SK-N-SH treated with all-trans-retinoic acid at 6 μM for 48 hours (cell line): ENCODE measurements around the gene CRISPLD2.

Experiments used
- ATAC-seq: fragments of 200-7000 bp; cut with Tn5 transposase; 3 replicates; pipeline ENCODE4 v1.9.1; 2020; ENCODE audit warnings: mild to moderate bottlenecking, moderate library complexity
- ARNTL ChIP-seq: fragments of 450-650 bp; formaldehyde crosslinking; IDR thresholded peaks from 2 replicates; pipeline ENCODE4 v1.5.0; 2020; ENCODE audit warnings: low read depth, mild to moderate bottlenecking, moderate library complexity, borderline replicate concordance
- BACH2 ChIP-seq: fragments of 250-450 bp; sonication (Bioruptor Pico); IDR thresholded peaks from 2 replicates; pipeline ENCODE4 v1.9.0; 2021; ENCODE audit warnings: mild to moderate bottlenecking, borderline replicate concordance
- CSDC2 ChIP-seq: fragments of 250-450 bp; sonication (Bioruptor Pico); IDR thresholded peaks from 2 replicates; pipeline ENCODE4 v1.5.0; 2020; ENCODE audit warnings: mild to moderate bottlenecking, moderate library complexity
- GLIS3 ChIP-seq: fragments of 250-450 bp; sonication (Bioruptor Pico); IDR thresholded peaks from 2 replicates; pipeline ENCODE4 v1.5.0; 2020; ENCODE audit warnings: mild to moderate bottlenecking, moderate library complexity
- ISL1 ChIP-seq: fragments of 250-450 bp; sonication (Bioruptor Pico); IDR thresholded peaks from 2 replicates; pipeline ENCODE4 v2.1.2; 2022; ENCODE audit warnings: mild to moderate bottlenecking, moderate library complexity
- OSR1 ChIP-seq: fragments of 250-450 bp; sonication (Bioruptor Pico); IDR thresholded peaks from 2 replicates; pipeline ENCODE4 v1.8.0; 2022; ENCODE audit warnings: moderate library complexity, mild to moderate bottlenecking, inconsistent platforms
- PPARA ChIP-seq: fragments of 250-450 bp; sonication (Bioruptor Pico); IDR thresholded peaks from 2 replicates; pipeline ENCODE4 v1.5.0; 2020; ENCODE audit warnings: mild to moderate bottlenecking, borderline replicate concordance
- RARB ChIP-seq: fragments of 250-450 bp; sonication (Bioruptor Pico); IDR thresholded peaks from 2 replicates; pipeline ENCODE4 v1.8.0; 2021; ENCODE audit warnings: mild to moderate bottlenecking, moderate library complexity
- SNAI2 ChIP-seq: fragments of 250-450 bp; sonication (Bioruptor Pico); IDR thresholded peaks from 2 replicates; pipeline ENCODE4 v1.5.0; 2020; ENCODE audit warnings: mild to moderate bottlenecking, moderate library complexity
- TCF4 ChIP-seq: fragments of 250-450 bp; sonication (Bioruptor Pico); IDR thresholded peaks from 2 replicates; pipeline ENCODE4 v1.8.0; 2021; ENCODE audit warnings: mild to moderate bottlenecking, moderate library complexity, borderline replicate concordance
- TOX ChIP-seq: fragments of 250-450 bp; sonication (Bioruptor Pico); IDR thresholded peaks from 2 replicates; pipeline ENCODE4 v1.8.0; 2021; ENCODE audit warnings: mild to moderate bottlenecking, moderate library complexity, borderline replicate concordance
- ZC3H10 ChIP-seq: fragments of 250-450 bp; sonication (Bioruptor Pico); IDR thresholded peaks from 2 replicates; pipeline ENCODE4 v1.5.1; 2021; ENCODE audit warnings: mild to moderate bottlenecking, moderate library complexity
- ZFP3 ChIP-seq: fragments of 250-450 bp; sonication (Bioruptor Pico); IDR thresholded peaks from 2 replicates; pipeline ENCODE4 v1.5.0; 2020; ENCODE audit warnings: mild to moderate bottlenecking, moderate library complexity
- ZFP30 ChIP-seq: fragments of 450-650 bp; formaldehyde crosslinking; IDR thresholded peaks from 2 replicates; pipeline ENCODE4 v1.5.0; 2022; ENCODE audit warnings: mild to moderate bottlenecking, moderate library complexity
- ZNF565 ChIP-seq: fragments of 450-650 bp; formaldehyde crosslinking; conservative IDR thresholded peaks from 2 replicates; pipeline ENCODE4 v1.5.0; 2020; ENCODE audit warnings: low read depth, mild to moderate bottlenecking, moderate library complexity
- ZNF70 ChIP-seq: fragments of 450-650 bp; formaldehyde crosslinking; IDR thresholded peaks from 2 replicates; pipeline ENCODE4 v1.5.0; 2020; ENCODE audit warnings: mild to moderate bottlenecking, moderate library complexity
- ZNF8 ChIP-seq: fragments of 450-650 bp; formaldehyde crosslinking; IDR thresholded peaks from 2 replicates; pipeline ENCODE4 v1.5.0; 2020; ENCODE audit warnings: mild to moderate bottlenecking, moderate library complexity
- TF ChIP-seq, protein P1 (sequence below): fragments of 250-450 bp; sonication (Bioruptor Pico); IDR thresholded peaks from 2 replicates; pipeline ENCODE4 v1.5.1; 2020; ENCODE audit warnings: low read depth, mild to moderate bottlenecking, moderate library complexity
- TF ChIP-seq, protein P2 (sequence below): fragments of 250-450 bp; sonication (Bioruptor Pico); IDR thresholded peaks from 2 replicates; pipeline ENCODE4 v1.8.0; 2020; ENCODE audit warnings: mild to moderate bottlenecking, moderate library complexity, borderline replicate concordance
- TF ChIP-seq, protein P3 (sequence below): fragments of 250-450 bp; sonication (Bioruptor Pico); IDR thresholded peaks from 2 replicates; pipeline ENCODE4 v1.8.0; 2021; ENCODE audit warnings: low read depth, mild to moderate bottlenecking, moderate library complexity, borderline replicate concordance
- TF ChIP-seq, protein P4 (sequence below): fragments of 250-450 bp; sonication (Bioruptor Pico); IDR thresholded peaks from 2 replicates; pipeline ENCODE4 v1.5.1; 2021; ENCODE audit warnings: mild to moderate bottlenecking, moderate library complexity

CRISPLD2 gene

DNA sequence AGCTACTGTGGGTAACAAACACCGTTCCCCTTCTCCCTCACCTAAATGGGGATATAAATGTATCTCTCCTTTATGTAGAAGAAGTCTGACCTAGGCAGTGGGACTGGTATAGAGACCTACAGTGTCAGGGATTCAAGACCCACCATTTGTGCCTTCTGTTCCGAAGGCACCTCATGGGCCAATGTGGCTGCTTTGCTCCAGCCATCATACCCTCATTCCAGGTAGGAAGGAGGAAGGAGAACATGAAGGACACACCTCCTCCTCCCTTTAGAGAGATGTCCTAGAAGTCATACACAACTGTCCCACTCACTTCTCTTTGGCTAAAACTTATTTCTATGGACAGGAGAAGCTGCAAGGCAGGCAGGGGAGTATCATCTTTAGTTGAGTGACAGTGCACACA is 8.3 kb upstream of the CRISPLD2 start:
- ATAC-seq = no peak

DNA sequence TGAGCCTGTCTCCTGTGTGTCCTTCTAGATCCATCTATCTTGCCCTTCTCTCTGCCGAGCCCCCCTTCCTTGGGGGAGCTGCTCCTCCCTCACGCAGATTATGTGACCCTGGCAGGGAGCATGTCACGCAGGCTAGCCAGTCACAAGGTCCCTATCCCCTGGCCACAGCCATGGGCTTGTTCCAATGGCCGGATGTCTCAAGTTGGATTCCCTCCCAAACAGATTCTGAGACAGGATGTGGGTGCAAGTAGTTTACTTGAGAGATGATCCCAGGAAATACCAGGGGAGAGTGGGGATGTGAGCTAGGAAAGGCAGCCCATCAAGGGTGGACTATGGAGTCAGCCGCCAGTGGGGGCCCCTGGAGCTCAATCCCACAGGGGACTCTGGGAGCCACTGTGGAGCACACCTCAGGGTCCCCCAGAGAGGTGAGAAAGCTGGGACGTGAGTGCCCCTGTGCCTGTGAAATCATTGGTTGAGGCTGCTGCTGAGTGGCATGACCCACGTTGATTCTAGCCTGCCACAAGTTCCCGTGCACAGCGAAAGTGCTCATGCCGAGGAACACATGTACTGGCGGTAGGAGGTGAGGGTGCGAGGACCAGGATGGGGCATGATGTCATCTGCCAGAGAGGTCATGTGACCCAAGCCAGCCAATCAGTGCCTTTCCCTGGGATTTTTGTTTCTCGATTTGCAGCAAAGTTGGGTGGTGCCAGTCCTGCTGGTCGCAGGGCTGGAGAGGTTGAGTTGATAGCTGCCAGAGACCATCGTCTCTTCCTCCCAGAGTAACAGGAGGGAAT is 6.4 kb upstream of the CRISPLD2 start:
- TF ChIP-seq ZNF565 (CRISPR knock-in tag) = no peak
- no peak for TF ChIP-seq ZNF8 (CRISPR knock-in tag)
- TF ChIP-seq OSR1 (CRISPR knock-in tag) = no peak
- TF ChIP-seq, protein P1, sequence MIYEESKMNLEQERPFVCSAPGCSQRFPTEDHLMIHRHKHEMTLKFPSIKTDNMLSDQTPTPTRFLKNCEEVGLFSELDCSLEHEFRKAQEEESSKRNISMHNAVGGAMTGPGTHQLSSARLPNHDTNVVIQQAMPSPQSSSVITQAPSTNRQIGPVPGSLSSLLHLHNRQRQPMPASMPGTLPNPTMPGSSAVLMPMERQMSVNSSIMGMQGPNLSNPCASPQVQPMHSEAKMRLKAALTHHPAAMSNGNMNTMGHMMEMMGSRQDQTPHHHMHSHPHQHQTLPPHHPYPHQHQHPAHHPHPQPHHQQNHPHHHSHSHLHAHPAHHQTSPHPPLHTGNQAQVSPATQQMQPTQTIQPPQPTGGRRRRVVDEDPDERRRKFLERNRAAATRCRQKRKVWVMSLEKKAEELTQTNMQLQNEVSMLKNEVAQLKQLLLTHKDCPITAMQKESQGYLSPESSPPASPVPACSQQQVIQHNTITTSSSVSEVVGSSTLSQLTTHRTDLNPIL = no peak
- no peak for TF ChIP-seq ZNF70 (CRISPR knock-in tag)
- TF ChIP-seq GLIS3 (CRISPR knock-in tag) = no peak
- no peak for TF ChIP-seq PPARA (CRISPR knock-in tag)
- TF ChIP-seq, protein P2, sequence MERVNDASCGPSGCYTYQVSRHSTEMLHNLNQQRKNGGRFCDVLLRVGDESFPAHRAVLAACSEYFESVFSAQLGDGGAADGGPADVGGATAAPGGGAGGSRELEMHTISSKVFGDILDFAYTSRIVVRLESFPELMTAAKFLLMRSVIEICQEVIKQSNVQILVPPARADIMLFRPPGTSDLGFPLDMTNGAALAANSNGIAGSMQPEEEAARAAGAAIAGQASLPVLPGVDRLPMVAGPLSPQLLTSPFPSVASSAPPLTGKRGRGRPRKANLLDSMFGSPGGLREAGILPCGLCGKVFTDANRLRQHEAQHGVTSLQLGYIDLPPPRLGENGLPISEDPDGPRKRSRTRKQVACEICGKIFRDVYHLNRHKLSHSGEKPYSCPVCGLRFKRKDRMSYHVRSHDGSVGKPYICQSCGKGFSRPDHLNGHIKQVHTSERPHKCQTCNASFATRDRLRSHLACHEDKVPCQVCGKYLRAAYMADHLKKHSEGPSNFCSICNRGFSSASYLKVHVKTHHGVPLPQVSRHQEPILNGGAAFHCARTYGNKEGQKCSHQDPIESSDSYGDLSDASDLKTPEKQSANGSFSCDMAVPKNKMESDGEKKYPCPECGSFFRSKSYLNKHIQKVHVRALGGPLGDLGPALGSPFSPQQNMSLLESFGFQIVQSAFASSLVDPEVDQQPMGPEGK (CRISPR knock-in tag) = no peak
- TF ChIP-seq ISL1 (CRISPR knock-in tag) = no peak
- no peak for TF ChIP-seq RARB (CRISPR knock-in tag)
- TF ChIP-seq ZC3H10 (CRISPR knock-in tag) = no peak
- TF ChIP-seq, protein P3, sequence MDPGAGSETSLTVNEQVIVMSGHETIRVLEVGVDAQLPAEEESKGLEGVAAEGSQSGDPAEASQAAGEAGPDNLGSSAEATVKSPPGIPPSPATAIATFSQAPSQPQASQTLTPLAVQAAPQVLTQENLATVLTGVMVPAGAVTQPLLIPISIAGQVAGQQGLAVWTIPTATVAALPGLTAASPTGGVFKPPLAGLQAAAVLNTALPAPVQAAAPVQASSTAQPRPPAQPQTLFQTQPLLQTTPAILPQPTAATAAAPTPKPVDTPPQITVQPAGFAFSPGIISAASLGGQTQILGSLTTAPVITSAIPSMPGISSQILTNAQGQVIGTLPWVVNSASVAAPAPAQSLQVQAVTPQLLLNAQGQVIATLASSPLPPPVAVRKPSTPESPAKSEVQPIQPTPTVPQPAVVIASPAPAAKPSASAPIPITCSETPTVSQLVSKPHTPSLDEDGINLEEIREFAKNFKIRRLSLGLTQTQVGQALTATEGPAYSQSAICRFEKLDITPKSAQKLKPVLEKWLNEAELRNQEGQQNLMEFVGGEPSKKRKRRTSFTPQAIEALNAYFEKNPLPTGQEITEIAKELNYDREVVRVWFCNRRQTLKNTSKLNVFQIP (CRISPR knock-in tag) = no peak
- TF ChIP-seq, protein P4, sequence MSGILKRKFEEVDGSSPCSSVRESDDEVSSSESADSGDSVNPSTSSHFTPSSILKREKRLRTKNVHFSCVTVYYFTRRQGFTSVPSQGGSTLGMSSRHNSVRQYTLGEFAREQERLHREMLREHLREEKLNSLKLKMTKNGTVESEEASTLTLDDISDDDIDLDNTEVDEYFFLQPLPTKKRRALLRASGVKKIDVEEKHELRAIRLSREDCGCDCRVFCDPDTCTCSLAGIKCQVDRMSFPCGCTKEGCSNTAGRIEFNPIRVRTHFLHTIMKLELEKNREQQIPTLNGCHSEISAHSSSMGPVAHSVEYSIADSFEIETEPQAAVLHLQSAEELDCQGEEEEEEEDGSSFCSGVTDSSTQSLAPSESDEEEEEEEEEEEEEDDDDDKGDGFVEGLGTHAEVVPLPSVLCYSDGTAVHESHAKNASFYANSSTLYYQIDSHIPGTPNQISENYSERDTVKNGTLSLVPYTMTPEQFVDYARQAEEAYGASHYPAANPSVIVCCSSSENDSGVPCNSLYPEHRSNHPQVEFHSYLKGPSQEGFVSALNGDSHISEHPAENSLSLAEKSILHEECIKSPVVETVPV = no peak
- no peak for TF ChIP-seq ZFP3 (CRISPR knock-in tag)
- no peak for TF ChIP-seq TCF4
- TF ChIP-seq ZFP30 (CRISPR knock-in tag) = no peak
- ATAC-seq = no peak

More for the DNA sequence above, 8.3 kb upstream of the CRISPLD2 start:
- TF ChIP-seq CSDC2 (CRISPR knock-in tag) = no peak
- TF ChIP-seq PPARA (CRISPR knock-in tag) = no peak
- no peak for TF ChIP-seq TOX
- TF ChIP-seq, protein P1 = no peak
- TF ChIP-seq ZNF8 (CRISPR knock-in tag) = no peak
- no peak for TF ChIP-seq ARNTL (CRISPR knock-in tag)
- TF ChIP-seq, all 23 proteins: peak for 0

DNA sequence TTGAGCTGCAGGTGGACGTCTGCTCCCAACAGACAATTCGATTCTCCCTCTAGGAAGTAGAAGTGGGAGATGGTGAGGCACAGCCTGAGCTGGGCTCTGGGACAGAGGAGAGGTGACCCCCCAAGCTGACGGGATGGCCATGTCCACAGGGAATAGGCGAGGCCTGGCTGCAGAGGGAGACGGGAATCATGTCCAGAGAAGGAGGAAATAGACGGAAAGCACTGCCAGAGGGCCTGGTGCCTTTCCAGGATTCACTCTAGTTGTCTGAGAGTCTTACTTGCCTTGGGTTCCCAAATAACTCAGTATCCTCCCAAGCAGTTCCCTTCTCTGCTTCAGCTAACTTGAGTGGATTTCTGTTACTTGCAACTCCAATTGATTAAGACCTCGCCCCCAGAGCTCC is 4.3 kb upstream of the CRISPLD2 start:
- no peak for ATAC-seq
- no peak for TF ChIP-seq OSR1 (CRISPR knock-in tag)
- no peak for TF ChIP-seq ZFP3 (CRISPR knock-in tag)
- no peak for TF ChIP-seq ZNF565 (CRISPR knock-in tag)

DNA sequence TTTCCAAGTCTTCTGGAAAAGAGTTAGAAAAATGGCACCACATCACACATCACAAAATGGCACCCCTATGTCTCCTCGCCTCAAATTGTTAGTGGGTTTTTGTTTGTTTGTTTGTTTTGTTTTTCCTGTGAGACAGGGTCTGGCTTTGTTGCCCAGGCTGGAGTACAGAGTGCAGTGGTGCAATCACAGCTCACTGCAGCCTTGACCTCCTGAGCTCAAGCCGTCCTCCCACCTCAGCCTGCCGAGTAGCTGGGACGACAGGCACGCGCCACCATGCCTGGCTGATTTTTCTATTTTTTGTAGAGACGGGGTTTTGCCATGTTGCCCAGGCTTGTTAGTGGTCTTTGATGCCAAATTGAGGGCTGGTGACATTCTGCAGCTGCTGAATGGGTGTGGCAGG is 3.8 kb upstream of the CRISPLD2 start:
- no peak for TF ChIP-seq ZFP30 (CRISPR knock-in tag)
- no peak for TF ChIP-seq SNAI2
- no peak for TF ChIP-seq ZNF8 (CRISPR knock-in tag)
- no peak for TF ChIP-seq TOX
- no peak for TF ChIP-seq ARNTL (CRISPR knock-in tag)
- TF ChIP-seq, protein P1 = no peak
- TF ChIP-seq RARB (CRISPR knock-in tag) = no peak
- TF ChIP-seq ZC3H10 (CRISPR knock-in tag) = no peak
- TF ChIP-seq OSR1 (CRISPR knock-in tag) = no peak
- TF ChIP-seq CSDC2 (CRISPR knock-in tag) = no peak
- TF ChIP-seq, protein P2 (CRISPR knock-in tag) = no peak
- no peak for TF ChIP-seq BACH2 (CRISPR knock-in tag)
- no peak for TF ChIP-seq ZNF70 (CRISPR knock-in tag)
- TF ChIP-seq, protein P4 = no peak
- ATAC-seq = no peak
